ENCODE results near the gene TRPV3. TPM values are rescaled to one million over a fixed set of nuclear protein-coding genes. Genes with fewer than 3 reads are reported as not detected.

TRPV3 gene
- total RNA-seq, 1 donor from 2014 or later: 2.1 TPM

GRCh38 chr17:3545151-3545550, 12.5 kb downstream of the TRPV3 start:
- TF ChIP-seq, protein P1, sequence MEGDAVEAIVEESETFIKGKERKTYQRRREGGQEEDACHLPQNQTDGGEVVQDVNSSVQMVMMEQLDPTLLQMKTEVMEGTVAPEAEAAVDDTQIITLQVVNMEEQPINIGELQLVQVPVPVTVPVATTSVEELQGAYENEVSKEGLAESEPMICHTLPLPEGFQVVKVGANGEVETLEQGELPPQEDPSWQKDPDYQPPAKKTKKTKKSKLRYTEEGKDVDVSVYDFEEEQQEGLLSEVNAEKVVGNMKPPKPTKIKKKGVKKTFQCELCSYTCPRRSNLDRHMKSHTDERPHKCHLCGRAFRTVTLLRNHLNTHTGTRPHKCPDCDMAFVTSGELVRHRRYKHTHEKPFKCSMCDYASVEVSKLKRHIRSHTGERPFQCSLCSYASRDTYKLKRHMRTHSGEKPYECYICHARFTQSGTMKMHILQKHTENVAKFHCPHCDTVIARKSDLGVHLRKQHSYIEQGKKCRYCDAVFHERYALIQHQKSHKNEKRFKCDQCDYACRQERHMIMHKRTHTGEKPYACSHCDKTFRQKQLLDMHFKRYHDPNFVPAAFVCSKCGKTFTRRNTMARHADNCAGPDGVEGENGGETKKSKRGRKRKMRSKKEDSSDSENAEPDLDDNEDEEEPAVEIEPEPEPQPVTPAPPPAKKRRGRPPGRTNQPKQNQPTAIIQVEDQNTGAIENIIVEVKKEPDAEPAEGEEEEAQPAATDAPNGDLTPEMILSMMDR (conservative IDR thresholded peaks at IDR 0.05): no peak

DNA sequence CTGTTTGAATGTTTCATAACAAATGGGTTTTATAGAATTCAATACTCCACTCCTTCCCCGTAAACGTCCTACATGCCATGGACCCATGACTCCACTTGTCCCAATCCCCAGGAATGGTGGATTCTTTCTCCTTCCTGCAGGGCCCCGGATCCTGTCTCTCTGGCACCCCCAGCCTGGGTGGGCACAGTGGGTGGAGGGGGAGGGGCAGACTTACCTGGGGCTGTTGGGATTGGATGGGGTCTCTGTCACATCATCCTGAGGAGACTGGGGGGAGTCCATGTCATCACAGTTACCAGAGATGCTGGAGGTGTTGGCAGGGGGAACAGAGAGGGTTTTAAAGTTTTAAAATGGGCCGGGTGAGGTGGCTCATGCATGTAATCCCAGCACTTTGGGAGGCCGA, 13.2 kb downstream of the TRPV3 start:
- no peak overlapping the region for H3K4me3 Mint-ChIP-seq
- TF ChIP-seq, protein P1 (conservative IDR thresholded peaks at IDR 0.05): no peak
- DNase-seq (ENCODE audit: low read depth, low spot score): no peak
- no peak overlapping the region for H3K27ac Mint-ChIP-seq (ENCODE audit: unreplicated experiment)
- H3K9me3 Mint-ChIP-seq: peaks cover 3% of the 10 kb centered on the region
- H3K36me3 Mint-ChIP-seq (ENCODE audit: low read depth): peaks cover under 1% of the 10 kb centered on the region
- peaks cover 5% of the 10 kb centered on the region for H3K4me1 Mint-ChIP-seq
- no peaks in the 10 kb centered on the region for H3K27me3 Mint-ChIP-seq (ENCODE audit: low read depth)

More at GRCh38 chr17:3545151-3545550, 12.5 kb downstream of the TRPV3 start:
- peaks cover 3% of the 10 kb centered on the region for H3K4me1 Mint-ChIP-seq
- no peak overlapping the region for H3K27ac Mint-ChIP-seq (ENCODE audit: unreplicated experiment)
- H3K36me3 Mint-ChIP-seq (ENCODE audit: low read depth): peaks cover 4% of the 10 kb centered on the region
- H3K9me3 Mint-ChIP-seq: peaks cover 9% of the 10 kb centered on the region
- no peak for DNase-seq (ENCODE audit: low read depth, low spot score)
- peaks cover 4% of the 10 kb centered on the region for H3K27me3 Mint-ChIP-seq (ENCODE audit: low read depth)
- H3K4me3 Mint-ChIP-seq: no peak overlapping the region

DNA sequence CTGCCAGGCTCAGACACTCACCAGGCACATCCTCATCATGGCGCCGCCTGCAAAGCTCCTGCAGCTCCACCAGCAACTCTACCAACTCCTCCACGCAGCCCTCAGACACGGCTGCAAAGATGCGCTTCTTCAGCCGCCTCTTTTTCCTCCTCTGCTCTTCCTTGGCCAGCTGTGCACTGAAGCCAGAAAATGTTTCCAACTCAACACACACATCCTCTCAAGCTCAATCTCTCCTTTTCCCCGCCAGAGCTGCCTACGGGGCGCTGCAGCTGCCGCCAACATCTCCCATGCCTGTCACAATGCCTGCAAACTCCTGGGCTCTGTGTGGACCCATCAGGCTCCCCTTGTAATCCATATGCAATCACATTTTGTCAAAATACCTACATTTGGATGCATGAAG, 14.2 kb downstream of the TRPV3 start:
- H3K27ac Mint-ChIP-seq (ENCODE audit: unreplicated experiment): no peak overlapping the region

GRCh38 chr17:3542410-3543088, 15.1 kb downstream of the TRPV3 start:
- TF ChIP-seq, protein P1 (conservative IDR thresholded peaks at IDR 0.05): no peak
- H3K4me1 Mint-ChIP-seq: peaks cover 5% of the 10 kb centered on the region
- H3K36me3 Mint-ChIP-seq (ENCODE audit: low read depth): no peaks in the 10 kb centered on the region
- H3K27ac Mint-ChIP-seq (ENCODE audit: unreplicated experiment): no peak overlapping the region
- no peak for DNase-seq (ENCODE audit: low read depth, low spot score)
- H3K4me3 Mint-ChIP-seq: no peak overlapping the region
- H3K27me3 Mint-ChIP-seq (ENCODE audit: low read depth): no peaks in the 10 kb centered on the region
- H3K9me3 Mint-ChIP-seq: no peaks in the 10 kb centered on the region

More for the DNA sequence above, 14.2 kb downstream of the TRPV3 start:
- H3K27me3 Mint-ChIP-seq (ENCODE audit: low read depth): no peaks in the 10 kb centered on the region
- no peak for DNase-seq (ENCODE audit: low read depth, low spot score)
- no peak overlapping the region for H3K4me3 Mint-ChIP-seq
- TF ChIP-seq, protein P1 (conservative IDR thresholded peaks at IDR 0.05): no peak
- H3K9me3 Mint-ChIP-seq: no peaks in the 10 kb centered on the region
- peaks cover 5% of the 10 kb centered on the region for H3K4me1 Mint-ChIP-seq
- H3K36me3 Mint-ChIP-seq (ENCODE audit: low read depth): no peaks in the 10 kb centered on the region

DNA sequence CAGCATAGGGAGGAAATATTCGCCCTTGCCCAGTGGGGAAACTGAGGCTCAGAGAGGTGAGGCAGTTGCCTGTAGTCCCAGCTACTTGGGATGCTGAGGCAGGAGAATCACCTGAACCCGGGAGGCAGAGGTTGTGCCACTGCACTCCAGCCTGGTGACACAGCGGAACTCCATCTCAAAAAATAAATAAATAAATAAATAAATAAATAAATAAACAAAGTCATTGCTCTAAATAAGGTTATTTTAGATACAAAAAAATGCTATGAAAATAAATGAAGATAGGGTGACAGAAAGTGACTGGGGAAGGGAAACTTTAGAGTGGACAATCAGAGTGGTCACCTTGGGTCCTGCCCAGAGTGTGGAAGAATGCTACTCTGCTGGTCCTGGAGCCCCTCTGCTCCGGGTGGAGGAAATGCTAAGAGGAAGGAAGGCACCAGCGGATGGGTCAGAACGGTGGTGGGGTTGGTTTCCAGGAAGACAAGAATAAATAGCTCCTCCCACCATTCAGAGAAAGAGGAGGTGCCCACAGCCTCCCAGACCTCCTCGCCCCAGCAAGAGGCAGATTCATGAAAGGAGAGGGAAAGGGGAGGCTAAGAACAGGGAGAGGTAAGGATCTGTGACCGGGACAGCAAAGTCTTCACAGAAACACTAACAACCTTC, 17.6 kb downstream of the TRPV3 start:
- Mint-ChIP-seq H3K4me1 (peaks cover 16% of the 10 kb centered on the region), H3K9me3 (no peaks in the 10 kb centered on the region), H3K27me3 (ENCODE audit: low read depth) (no peaks in the 10 kb centered on the region), H3K4me3 (no peak overlapping the region), H3K27ac (ENCODE audit: unreplicated experiment) (no peak overlapping the region), H3K36me3 (ENCODE audit: low read depth) (no peaks in the 10 kb centered on the region)
- TF ChIP-seq, protein P1 (conservative IDR thresholded peaks at IDR 0.05): no peak
- no peak for DNase-seq (ENCODE audit: low read depth, low spot score)
